ENCODE measurements around the gene AOAH. TPM values are rescaled to one million over a fixed set of nuclear protein-coding genes. Genes with fewer than 3 reads are reported as not detected.

Gene AOAH
- total and polyA plus RNA-seq, 9 of the 15 experiments (the other 6 are each of a cell fraction or from before 2014, with no cell fraction given), result not detected

GRCh38 chr7:36583318-36583717 is 141.0 kb downstream of the AOAH start:
- Histone ChIP-seq H3K4me3 (no peak overlapping the region), H3K4me1 (replicated peaks in 1 of 2; ENCODE audit: control insufficient read depth in 2 of 2, insufficient read depth in 2 of 2, low read length in 2 of 2) (no peaks in the 10 kb centered on the region), H3K27ac (ENCODE audit: extremely low read depth, low read depth, low read length) (no peak overlapping the region), H3K9me3 (replicated peaks; ENCODE audit: control insufficient read depth, insufficient read depth, low read depth, low read length) (no peaks in the 10 kb centered on the region), H3K9me1 (ENCODE audit: control insufficient read depth, insufficient read depth, low read length) (no peaks in the 10 kb centered on the region), H3K36me3 (ENCODE audit: control insufficient read depth, insufficient read depth, low read length) (no peaks in the 10 kb centered on the region), H3K4me2 (ENCODE audit: insufficient read depth, low read length) (no peak overlapping the region), H4K20me1 (replicated peaks; ENCODE audit: control insufficient read depth, insufficient read depth, low read length) (no peaks in the 10 kb centered on the region), H3K9ac (ENCODE audit: insufficient read depth in 1 of 2, low read depth in 2 of 2, low read length in 2 of 2) (no peak overlapping the region), H3K79me2 (ENCODE audit: control insufficient read depth, insufficient read depth, low read length) (no peaks in the 10 kb centered on the region), H2AFZ (ENCODE audit: low read depth, low read length) (no peak overlapping the region), H3K27me3 (ENCODE audit: control insufficient read depth in 2 of 2, insufficient read depth in 2 of 2, low read length in 2 of 2) (no peaks in the 10 kb centered on the region)
- no peak for FAIRE-seq
- no peak for DNase-seq (ENCODE audit: extremely low read depth in 1 of 4, low spot score in 3 of 4)
- 0% methylated on average over 1 of the region's 1 CpG for WGBS (ENCODE audit: insufficient coverage, low coverage, missing lambda C conversion rate)
- no peak for ATAC-seq
- BruUV-seq (replicated peaks), result no TSS peak
- POLR2A ChIA-PET, result interaction anchor here (0.6 kb wide), 1 partner anchor 158 kb away, joined by 3 read pairs; no protein-coding TSS in a partner anchor
- intact Hi-C loops (cut with micrococcal nuclease) (no loop called here), in situ Hi-C loops (cut with MboI) (no loop called here)
- TF ChIP-seq PCBP2 (IDR thresholded peaks at IDR 0.05; ENCODE audit: low read depth, low read length, poor library complexity, severe bottlenecking) (no peak), FOXM1 (IDR thresholded peaks at IDR 0.05; ENCODE audit: low read depth) (no peak), FOXM1 (CRISPR knock-in tag; IDR thresholded peaks at IDR 0.05; ENCODE audit: low read depth) (no peak), LEF1 (IDR thresholded peaks at IDR 0.05) (no peak)
- CTCF ChIA-PET (ENCODE audit: low intra/inter-chr PET ratio), result no interaction called here

GRCh38 chr7:36575832-36576231 is 148.5 kb downstream of the AOAH start:
- no peak overlapping the region for H3K27ac ChIP-seq (ENCODE audit: extremely low read depth, low read depth, low read length)
- H3K9me3 ChIP-seq (replicated peaks; ENCODE audit: control insufficient read depth, insufficient read depth, low read depth, low read length), result no peaks in the 10 kb centered on the region; the same call in 1 of the 2 replicates
- FAIRE-seq (no peak), DNase-seq (ENCODE audit: extremely low read depth in 1 of 4, low spot score in 3 of 4) (no peak), ATAC-seq (no peak)
- POLR2A ChIA-PET, result no interaction called here
- in situ Hi-C loops (cut with MboI), result no loop called here
- CTCF ChIA-PET (ENCODE audit: low intra/inter-chr PET ratio), result no interaction called here
- no TSS peak for BruUV-seq (replicated peaks)
- peaks cover 4 to 7% of the 10 kb centered on the region in 2 experiments; a peak in 4 of 5 replicates for H3K27me3 ChIP-seq (ENCODE audit: control insufficient read depth in 2 of 2, insufficient read depth in 2 of 2, low read length in 2 of 2)
- no peaks in the 10 kb centered on the region for H4K20me1 ChIP-seq (replicated peaks; ENCODE audit: control insufficient read depth, insufficient read depth, low read length)
- H3K9me1 ChIP-seq (ENCODE audit: control insufficient read depth, insufficient read depth, low read length), result no peaks in the 10 kb centered on the region
- 1% methylated on average over 5 of the region's 5 CpGs for WGBS (ENCODE audit: insufficient coverage, low coverage, missing lambda C conversion rate)
- no peak overlapping the region for H3K4me3 ChIP-seq
- no peak overlapping the region for H2AFZ ChIP-seq (ENCODE audit: low read depth, low read length)
- no peak overlapping the region for H3K4me2 ChIP-seq (ENCODE audit: insufficient read depth, low read length)
- no peak overlapping the region for H3K9ac ChIP-seq (ENCODE audit: insufficient read depth in 1 of 2, low read depth in 2 of 2, low read length in 2 of 2)
- intact Hi-C loops (cut with micrococcal nuclease), result no loop called here
- no peaks in the 10 kb centered on the region for H3K79me2 ChIP-seq (ENCODE audit: control insufficient read depth, insufficient read depth, low read length)
- H3K4me1 ChIP-seq (replicated peaks in 1 of 2; ENCODE audit: control insufficient read depth in 2 of 2, insufficient read depth in 2 of 2, low read length in 2 of 2), result no peaks in the 10 kb centered on the region
- H3K36me3 ChIP-seq (ENCODE audit: control insufficient read depth, insufficient read depth, low read length), result no peaks in the 10 kb centered on the region
- TF ChIP-seq HDGF (IDR thresholded peaks at IDR 0.05) (no peak), THAP12 (CRISPR knock-in tag; IDR thresholded peaks at IDR 0.05) (no peak), ZKSCAN3 (CRISPR knock-in tag; IDR thresholded peaks at IDR 0.05) (no peak), ATF7 (IDR thresholded peaks at IDR 0.05) (no peak), ZNF449 (CRISPR knock-in tag; IDR thresholded peaks at IDR 0.05) (no peak), NCOA2 (IDR thresholded peaks at IDR 0.05; ENCODE audit: partially characterized antibody in 2 of 2) (no peak), BRD9 (IDR thresholded peaks at IDR 0.05; ENCODE audit: low read depth, partially characterized antibody) (no peak), ZNF212 (CRISPR knock-in tag; IDR thresholded peaks at IDR 0.05) (no peak)
